Coronary artery (tissue), 2 donors: ENCODE measurements around the gene SLC38A8.

ENCODE experiments used
- DNase-seq: peaks from one replicate; pipeline ENCODE4 v3.0.0-alpha.2; 2017; ENCODE audit warnings: low spot score
- H3K27ac ChIP-seq, 2 donors: fragments of 200-600 bp; sonication (generic); one replicate each; pipeline ENCODE4 v1.5.1; 2016 to 2019
- H3K4me3 ChIP-seq: fragments of 200-600 bp; sonication (generic); 2 replicates; pipeline ENCODE4 v1.5.1; 2016; ENCODE audit warnings: mild to moderate bottlenecking, moderate library complexity
- TF ChIP-seq, protein P1 (sequence below): fragments of 200-600 bp; sonication (generic); IDR thresholded peaks from one replicate; pipeline ENCODE4 v1.5.1; 2019; ENCODE audit warnings: antibody characterized with exemption

Gene SLC38A8

DNA sequence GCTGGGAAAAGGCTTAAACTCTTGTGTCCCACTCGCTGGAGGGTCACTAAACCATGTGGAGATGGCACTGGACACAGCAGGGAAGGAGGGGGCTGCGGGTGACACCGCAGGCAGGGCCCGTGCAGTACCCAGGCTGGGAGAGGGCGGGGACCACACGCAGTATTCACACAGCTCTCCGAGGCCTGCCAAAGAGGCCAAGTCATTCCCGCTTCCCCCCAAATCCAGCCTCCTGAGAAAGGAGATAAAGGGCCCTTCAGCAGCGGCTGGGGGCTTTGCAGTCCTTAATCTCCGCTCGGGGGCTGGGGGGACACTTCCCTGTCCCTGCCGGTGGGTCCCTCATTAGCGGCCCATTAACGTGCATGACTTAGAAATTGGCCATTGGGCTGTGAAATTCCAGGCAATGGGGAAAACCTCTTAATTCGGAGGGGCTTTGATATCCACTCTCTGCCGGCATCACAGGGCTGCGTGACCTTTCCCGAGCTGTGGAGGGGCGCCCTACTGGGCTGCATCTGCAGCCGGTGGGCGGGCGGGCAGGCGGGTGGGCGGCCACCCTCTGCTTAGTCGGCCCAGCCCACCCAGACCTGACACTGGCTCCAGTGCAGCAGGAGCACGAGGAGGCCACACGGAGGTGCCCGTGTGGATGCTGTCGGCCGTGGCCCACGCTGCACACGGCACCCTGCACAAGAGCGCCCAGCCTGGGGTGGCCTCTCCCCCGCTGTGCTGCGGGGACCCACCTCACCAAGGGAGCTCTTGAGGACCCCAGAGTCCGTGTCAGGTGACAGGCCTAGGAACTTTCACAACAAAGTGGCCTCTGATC lies 2.6 kb upstream of the SLC38A8 start:
- Histone ChIP-seq H3K27ac (no peak overlapping the region), H3K4me3 (no peak overlapping the region)
- no peak for DNase-seq
- TF ChIP-seq, protein P1, sequence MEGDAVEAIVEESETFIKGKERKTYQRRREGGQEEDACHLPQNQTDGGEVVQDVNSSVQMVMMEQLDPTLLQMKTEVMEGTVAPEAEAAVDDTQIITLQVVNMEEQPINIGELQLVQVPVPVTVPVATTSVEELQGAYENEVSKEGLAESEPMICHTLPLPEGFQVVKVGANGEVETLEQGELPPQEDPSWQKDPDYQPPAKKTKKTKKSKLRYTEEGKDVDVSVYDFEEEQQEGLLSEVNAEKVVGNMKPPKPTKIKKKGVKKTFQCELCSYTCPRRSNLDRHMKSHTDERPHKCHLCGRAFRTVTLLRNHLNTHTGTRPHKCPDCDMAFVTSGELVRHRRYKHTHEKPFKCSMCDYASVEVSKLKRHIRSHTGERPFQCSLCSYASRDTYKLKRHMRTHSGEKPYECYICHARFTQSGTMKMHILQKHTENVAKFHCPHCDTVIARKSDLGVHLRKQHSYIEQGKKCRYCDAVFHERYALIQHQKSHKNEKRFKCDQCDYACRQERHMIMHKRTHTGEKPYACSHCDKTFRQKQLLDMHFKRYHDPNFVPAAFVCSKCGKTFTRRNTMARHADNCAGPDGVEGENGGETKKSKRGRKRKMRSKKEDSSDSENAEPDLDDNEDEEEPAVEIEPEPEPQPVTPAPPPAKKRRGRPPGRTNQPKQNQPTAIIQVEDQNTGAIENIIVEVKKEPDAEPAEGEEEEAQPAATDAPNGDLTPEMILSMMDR: no peak

DNA sequence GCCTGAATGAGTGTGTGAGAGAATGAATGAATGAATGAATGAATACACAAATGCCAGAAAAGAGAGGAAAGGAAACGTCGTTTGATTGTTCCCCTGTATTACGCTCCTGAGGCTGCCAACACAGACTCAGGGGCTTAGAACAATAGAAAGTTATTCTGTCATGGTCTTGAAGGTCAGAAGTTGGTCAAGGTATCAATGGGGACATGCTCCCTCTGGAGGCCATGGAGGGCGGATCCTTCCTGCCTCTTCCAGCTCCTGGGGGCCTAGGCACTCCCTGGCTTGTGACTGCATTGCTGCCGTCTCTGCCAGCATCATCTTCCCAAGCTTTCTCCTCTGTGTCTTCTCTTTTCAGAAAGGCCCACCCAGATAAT lies 1.5 kb upstream of the SLC38A8 start:
- no peak for DNase-seq
- Histone ChIP-seq H3K27ac (no peak overlapping the region), H3K4me3 (no peak overlapping the region)
- TF ChIP-seq, protein P1: no peak

- TF ChIP-seq, protein P1: no peak
Observed at GRCh38 chr16:84043486-84044117, 1.0 kb upstream of the SLC38A8 start.

DNA sequence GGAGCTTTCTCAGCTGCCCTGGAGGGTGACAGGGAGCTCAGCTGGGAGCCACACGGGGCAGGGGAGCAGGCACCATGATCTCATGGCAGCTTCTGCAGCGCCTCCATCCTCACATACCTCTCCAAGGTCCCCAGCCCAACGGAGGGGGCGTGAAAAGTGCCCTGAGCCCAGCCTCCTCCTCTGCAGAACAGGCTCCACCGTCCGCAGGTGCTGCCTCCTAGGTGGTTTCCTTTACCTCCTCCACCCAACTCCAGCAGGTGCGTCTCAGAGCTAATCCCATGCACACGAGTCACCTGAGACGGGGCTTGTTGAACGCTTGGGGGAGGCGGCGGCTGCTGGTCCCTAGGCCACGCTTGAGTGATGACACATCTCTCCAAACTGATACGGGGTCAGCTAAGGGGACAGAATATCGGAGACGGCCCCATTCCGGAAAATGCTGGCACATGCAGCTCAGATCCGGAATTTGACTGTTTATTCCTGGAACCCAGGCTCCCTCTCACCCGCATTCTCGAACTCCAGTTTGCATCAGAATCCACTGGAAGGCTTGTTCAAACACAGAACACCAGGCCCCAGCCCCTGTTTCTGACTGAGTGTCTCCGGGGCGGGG lies 387 bp upstream of the SLC38A8 start:
- TF ChIP-seq, protein P1: no peak
- Histone ChIP-seq H3K27ac (no peak overlapping the region), H3K4me3 (no peak overlapping the region)
- no peak for DNase-seq

More at GRCh38 chr16:84043486-84044117, 1.0 kb upstream of the SLC38A8 start:
- Histone ChIP-seq H3K27ac (no peak overlapping the region), H3K4me3 (no peak overlapping the region)
- DNase-seq: no peak

DNA sequence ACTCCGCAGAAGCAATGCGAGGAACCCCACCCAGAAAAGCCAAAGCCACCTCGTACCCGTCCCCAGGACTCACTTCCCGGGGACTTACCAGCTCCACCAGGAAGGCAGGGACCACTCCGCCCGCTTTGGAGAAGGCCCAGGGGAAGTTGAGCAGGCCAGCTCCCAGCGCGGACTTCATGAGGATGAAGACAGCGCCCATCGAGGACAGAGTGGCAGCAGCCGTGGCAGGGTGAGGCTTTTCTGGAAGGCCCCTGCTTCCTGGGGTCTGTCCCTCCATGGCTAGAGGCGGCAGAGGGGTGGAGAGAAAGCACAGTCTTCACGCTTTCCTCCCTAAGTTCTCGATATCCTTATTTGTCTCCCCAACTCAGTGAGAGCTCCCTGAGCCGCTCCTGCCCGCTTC lies 714 bp downstream of the SLC38A8 start:
- TF ChIP-seq, protein P1: no peak
- no peak for DNase-seq
- H3K4me3 ChIP-seq: no peak overlapping the region
- no peak overlapping the region for H3K27ac ChIP-seq

DNA sequence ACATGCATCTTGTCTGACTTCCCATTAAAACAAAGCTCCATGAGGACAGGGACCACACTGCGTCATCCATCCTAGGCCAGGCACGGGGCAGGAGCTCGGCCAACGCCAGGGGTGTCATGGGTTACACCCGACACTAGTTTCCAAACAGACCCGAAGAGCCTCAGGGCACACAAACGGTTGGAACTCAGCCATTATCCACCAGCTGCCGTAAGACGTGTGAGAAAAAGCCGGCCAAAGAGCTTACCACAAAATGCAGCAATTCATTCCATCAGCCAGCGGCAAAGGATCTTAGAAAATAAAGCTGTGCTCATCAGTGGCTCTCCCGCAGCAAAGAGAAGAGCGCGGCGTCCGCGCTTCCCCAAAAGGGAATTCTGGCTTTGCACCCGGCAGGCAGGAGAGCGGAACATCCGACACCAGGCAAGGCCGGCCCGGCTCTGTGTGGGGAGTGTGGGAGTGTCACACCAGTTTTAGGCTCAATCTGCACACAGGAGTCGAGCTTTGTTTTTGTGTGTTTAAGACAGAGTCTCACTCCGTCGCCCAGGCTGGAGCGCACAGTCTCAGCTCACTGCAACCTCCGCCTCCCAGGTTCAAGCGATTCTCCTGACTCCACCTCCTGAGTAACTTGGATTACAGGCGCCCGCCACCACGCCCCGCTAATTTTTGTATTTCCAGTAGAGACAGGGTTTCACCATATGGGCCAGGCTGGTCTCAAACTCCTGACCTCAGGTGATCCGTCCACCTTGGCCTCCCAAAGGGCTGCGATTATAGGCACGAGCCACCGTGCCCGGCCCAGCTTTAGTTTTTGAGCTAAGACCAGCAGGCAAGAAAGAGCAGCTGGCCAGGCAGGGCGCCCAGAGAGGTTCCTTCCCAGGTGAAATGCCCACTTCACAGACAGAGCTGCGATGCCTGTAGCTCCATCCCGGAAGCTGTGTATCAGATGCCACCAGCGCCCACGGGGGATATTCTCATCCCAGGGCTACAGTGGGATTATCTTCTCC lies 1.5 kb downstream of the SLC38A8 start:
- no peak overlapping the region for H3K4me3 ChIP-seq
- no peak overlapping the region for H3K27ac ChIP-seq
- TF ChIP-seq, protein P1: no peak
- no peak for DNase-seq
